Neural progenitor cell (in vitro differentiated cells): Measurements from ENCODE around the gene ESR2. TPM values are rescaled to one million over a fixed set of nuclear protein-coding genes. Genes with fewer than 3 reads are reported as not detected.

Experiments used
- DNase-seq: peaks from one replicate; pipeline ENCODE4 v3.0.0-alpha.2; 2016; ENCODE audit warnings: low spot score
- H2AFZ ChIP-seq: fragments of 200-600 bp; sonication (generic); replicated peaks from 2 replicates; pipeline ENCODE4 v1.6.1; 2016; ENCODE audit warnings: antibody characterized with exemption
- H3F3A ChIP-seq: fragments of 200-600 bp; sonication (generic); 2 replicates; pipeline ENCODE4 v1.6.1; 2016; ENCODE audit warnings: antibody characterized with exemption, low read depth
- H3K27ac ChIP-seq: fragments of 200-600 bp; sonication (generic); 2 replicates; pipeline ENCODE4 v1.5.1; 2016; ENCODE audit warnings: mild to moderate bottlenecking
- H3K27me3 ChIP-seq: fragments of 200-600 bp; sonication (generic); 2 replicates; pipeline ENCODE4 v1.6.1; 2016; ENCODE audit warnings: mild to moderate bottlenecking, moderate library complexity
- H3K36me3 ChIP-seq: fragments of 200-600 bp; sonication (generic); 2 replicates; pipeline ENCODE4 v1.5.1; 2016
- H3K4me1 ChIP-seq: fragments of 200-600 bp; sonication (generic); 2 replicates; pipeline ENCODE4 v1.6.1; 2016; ENCODE audit warnings: mixed run types
- H3K4me2 ChIP-seq: fragments of 200-600 bp; sonication (generic); 2 replicates; pipeline ENCODE4 v1.6.1; 2016
- H3K4me3 ChIP-seq: fragments of 200-600 bp; sonication (generic); 2 replicates; pipeline ENCODE4 v1.5.1; 2016
- H3K79me2 ChIP-seq: fragments of 200-600 bp; sonication (generic); 2 replicates; pipeline ENCODE4 v1.6.1; 2016; ENCODE audit warnings: low read depth
- H3K9ac ChIP-seq: fragments of 200-600 bp; sonication (generic); 2 replicates; pipeline ENCODE4 v1.6.1; 2016
- H3K9me3 ChIP-seq: fragments of 200-600 bp; sonication (generic); 2 replicates; pipeline ENCODE4 v1.5.1; 2016; ENCODE audit warnings: low read depth
- H4K20me1 ChIP-seq: fragments of 200-600 bp; sonication (generic); 2 replicates; pipeline ENCODE4 v1.6.1; 2016; ENCODE audit warnings: low read depth
- H3K27ac Mint-ChIP-seq: 3 replicates; pipeline ENCODE4 v1.8.0; 2021; ENCODE audit warnings: mixed read lengths
- H3K27me3 Mint-ChIP-seq: 2 replicates; pipeline ENCODE4 v1.8.0; 2022; ENCODE audit warnings: low read depth, mild to moderate bottlenecking, inconsistent platforms, moderate library complexity, mixed read lengths; ENCODE audit not compliant: insufficient read depth
- H3K36me3 Mint-ChIP-seq: 3 replicates; pipeline ENCODE4 v1.8.0; 2021; ENCODE audit warnings: mixed read lengths
- H3K4me1 Mint-ChIP-seq: 3 replicates; pipeline ENCODE4 v1.8.0; 2021; ENCODE audit warnings: mixed read lengths
- H3K4me3 Mint-ChIP-seq: 3 replicates; pipeline ENCODE4 v1.8.0; 2021; ENCODE audit warnings: mild to moderate bottlenecking, moderate library complexity, mixed read lengths
- H3K9me3 Mint-ChIP-seq: 3 replicates; pipeline ENCODE4 v1.8.0; 2020; ENCODE audit warnings: mixed read lengths
- CTCF ChIP-seq: fragments of 200-600 bp; sonication (generic); IDR thresholded peaks from 2 replicates; pipeline ENCODE4 v1.5.1; 2017; ENCODE audit warnings: antibody characterized with exemption, mild to moderate bottlenecking
- EZH2 ChIP-seq: fragments of 200-600 bp; sonication (generic); IDR thresholded peaks from 2 replicates; pipeline ENCODE4 v1.6.1; 2017; ENCODE audit warnings: antibody characterized with exemption, mild to moderate bottlenecking, moderate library complexity
- EZH2phosphoT487 ChIP-seq: fragments of 200-600 bp; sonication (generic); IDR thresholded peaks from 2 replicates; pipeline ENCODE4 v1.6.1; 2017; ENCODE audit warnings: antibody characterized with exemption
- total RNA-seq: library from RNA; depleted of rRNA; stranded (reverse); fragments of >200 nt; gene quantifications from 2 replicates; pipeline ENCODE4 v1.2.3, GENCODE V29; 2015; ENCODE audit warnings: low replicate concordance

ESR2 gene
- total RNA-seq, 1 donor from 2014 or later = 0.21 TPM

GRCh38 chr14:64089920-64090319 is 204.3 kb downstream of the ESR2 start:
- Histone ChIP-seq H3K27me3 (no peaks in the 10 kb centered on the region), H3K9ac (no peak overlapping the region), H3K4me3 (no peak overlapping the region), H3K4me2 (peak overlapping the region; percentile 50), H2AFZ (no peak overlapping the region), H3F3A (peaks cover 4% of the 10 kb centered on the region), H3K79me2 (no peaks in the 10 kb centered on the region), H3K27ac (no peak overlapping the region), H3K9me3 (no peaks in the 10 kb centered on the region), H4K20me1 (peaks cover 9% of the 10 kb centered on the region), H3K4me1 (peaks cover 11% of the 10 kb centered on the region), H3K36me3 (peaks cover 4% of the 10 kb centered on the region)
- Mint-ChIP-seq H3K4me3 (no peak overlapping the region), H3K9me3 (no peaks in the 10 kb centered on the region), H3K27ac (no peak overlapping the region), H3K4me1 (peaks cover 10% of the 10 kb centered on the region), H3K36me3 (peaks cover 14% of the 10 kb centered on the region), H3K27me3 (no peaks in the 10 kb centered on the region)
- TF ChIP-seq EZH2phosphoT487 (no peak), CTCF (no peak), EZH2 (no peak)
- DNase-seq = peak; percentile 81

- peaks cover 9% of the 10 kb centered on the region for H4K20me1 ChIP-seq
- peaks cover 4% of the 10 kb centered on the region for H3K36me3 ChIP-seq
- H3K27me3 Mint-ChIP-seq = no peaks in the 10 kb centered on the region
- H3K27me3 ChIP-seq = no peaks in the 10 kb centered on the region
- peaks cover 10% of the 10 kb centered on the region for H3K4me1 Mint-ChIP-seq
- no peak overlapping the region for H3K27ac Mint-ChIP-seq
- peaks cover 11% of the 10 kb centered on the region for H3K4me1 ChIP-seq
- H3K9me3 Mint-ChIP-seq = no peaks in the 10 kb centered on the region
- H3K36me3 Mint-ChIP-seq = peaks cover 14% of the 10 kb centered on the region
- no peaks in the 10 kb centered on the region for H3K79me2 ChIP-seq
- no peaks in the 10 kb centered on the region for H3K9me3 ChIP-seq
- no peak overlapping the region for H3K4me3 ChIP-seq
- TF ChIP-seq EZH2 = no peak
- TF ChIP-seq CTCF = no peak
- peaks cover 4% of the 10 kb centered on the region for H3F3A ChIP-seq
- DNase-seq = no peak
- no peak overlapping the region for H3K9ac ChIP-seq
- H2AFZ ChIP-seq = no peak overlapping the region
- H3K27ac ChIP-seq = no peak overlapping the region
- no peak overlapping the region for H3K4me3 Mint-ChIP-seq
- H3K4me2 ChIP-seq = no peak overlapping the region
Measured at GRCh38 chr14:64088647-64088964, 205.6 kb downstream of the ESR2 start.

GRCh38 chr14:64082837-64083236 is 211.3 kb downstream of the ESR2 start:
- no peaks in the 10 kb centered on the region for H3K79me2 ChIP-seq
- peaks cover 7% of the 10 kb centered on the region for H3K36me3 ChIP-seq
- no peak for DNase-seq
- H3K9me3 ChIP-seq = no peaks in the 10 kb centered on the region
- no peak overlapping the region for H3K9ac ChIP-seq
- Mint-ChIP-seq H3K4me1 (peaks cover 4% of the 10 kb centered on the region), H3K27me3 (peaks cover 2% of the 10 kb centered on the region), H3K9me3 (no peaks in the 10 kb centered on the region), H3K36me3 (peaks cover 30% of the 10 kb centered on the region), H3K4me3 (no peak overlapping the region), H3K27ac (no peak overlapping the region)
- H3K4me1 ChIP-seq = no peaks in the 10 kb centered on the region
- H2AFZ ChIP-seq = no peak overlapping the region
- H4K20me1 ChIP-seq = no peaks in the 10 kb centered on the region
- H3K4me3 ChIP-seq = no peak overlapping the region
- TF ChIP-seq CTCF (no peak), EZH2phosphoT487 (no peak), EZH2 (no peak)
- H3K4me2 ChIP-seq = no peak overlapping the region
- no peaks in the 10 kb centered on the region for H3K27me3 ChIP-seq
- H3F3A ChIP-seq = no peaks in the 10 kb centered on the region
- H3K27ac ChIP-seq = no peak overlapping the region
